Measurements from ENCODE around the gene KLHDC2.
"Not testable (repeated sequence)": the region's sequence is repeated elsewhere in the genome, so short reads cannot be mapped to it uniquely, and the experiment has no call there.

KLHDC2 gene

GRCh38 chr14:49761839-49762551, 6.0 kb upstream of the KLHDC2 start:
- no peak overlapping the region for H3K9ac ChIP-seq (ENCODE audit: low read depth, low read length)
- peaks cover 3% of the 10 kb centered on the region for H3K4me1 ChIP-seq (ENCODE audit: control insufficient read depth, insufficient read depth, low read length)
- H3K9me3 ChIP-seq (replicated peaks; ENCODE audit: low read length): no peaks in the 10 kb centered on the region
- H3K27me3 ChIP-seq (ENCODE audit: control insufficient read depth, insufficient read depth, low read length): no peaks in the 10 kb centered on the region
- no peak overlapping the region for H3K4me2 ChIP-seq (ENCODE audit: low read length)
- no peak overlapping the region for H3K4me3 ChIP-seq (ENCODE audit: low read length)
- H3K36me3 ChIP-seq (ENCODE audit: insufficient read depth, low read length): no peaks in the 10 kb centered on the region

GRCh38 chr14:49766839-49767238, 1.1 kb upstream of the KLHDC2 start:
- H3K4me1 ChIP-seq (ENCODE audit: control insufficient read depth, insufficient read depth, low read length): peaks cover 23% of the 10 kb centered on the region
- H3K9ac ChIP-seq (ENCODE audit: low read depth, low read length): peak overlapping the region; percentile 99
- H3K4me3 ChIP-seq (ENCODE audit: low read length): peak overlapping the region; percentile 95
- peak overlapping the region; percentile 100 for H3K4me2 ChIP-seq (ENCODE audit: low read length)
- no peaks in the 10 kb centered on the region for H3K27me3 ChIP-seq (ENCODE audit: control insufficient read depth, insufficient read depth, low read length)
- H3K36me3 ChIP-seq (ENCODE audit: insufficient read depth, low read length): peaks cover under 1% of the 10 kb centered on the region
- no peaks in the 10 kb centered on the region for H3K9me3 ChIP-seq (replicated peaks; ENCODE audit: low read length)

DNA sequence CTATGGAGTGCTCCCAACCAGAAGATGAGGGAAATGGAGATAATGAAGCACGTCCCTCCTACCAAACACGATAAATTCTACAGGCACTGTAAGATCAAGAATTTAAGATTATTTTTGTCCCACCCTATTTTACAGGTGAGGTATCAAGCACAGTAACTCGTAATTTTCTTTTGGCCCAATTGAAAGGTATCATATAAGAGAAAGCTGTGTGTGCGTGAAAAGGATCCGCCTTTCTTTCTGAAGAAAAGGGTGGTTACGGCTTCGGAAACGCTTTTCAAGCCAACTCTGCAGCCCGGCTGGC, 733 bp upstream of the KLHDC2 start:
- peaks cover 23% of the 10 kb centered on the region for H3K4me1 ChIP-seq (ENCODE audit: control insufficient read depth, insufficient read depth, low read length)
- no peaks in the 10 kb centered on the region for H3K27me3 ChIP-seq (ENCODE audit: control insufficient read depth, insufficient read depth, low read length)
- peaks cover 5% of the 10 kb centered on the region for H3K36me3 ChIP-seq (ENCODE audit: insufficient read depth, low read length)
- peak overlapping the region; percentile 100 for H3K4me2 ChIP-seq (ENCODE audit: low read length)
- H3K9ac ChIP-seq (ENCODE audit: low read depth, low read length): peak overlapping the region; percentile 99
- peak overlapping the region; percentile 95 for H3K4me3 ChIP-seq (ENCODE audit: low read length)
- H3K9me3 ChIP-seq (replicated peaks; ENCODE audit: low read length): no peaks in the 10 kb centered on the region

DNA sequence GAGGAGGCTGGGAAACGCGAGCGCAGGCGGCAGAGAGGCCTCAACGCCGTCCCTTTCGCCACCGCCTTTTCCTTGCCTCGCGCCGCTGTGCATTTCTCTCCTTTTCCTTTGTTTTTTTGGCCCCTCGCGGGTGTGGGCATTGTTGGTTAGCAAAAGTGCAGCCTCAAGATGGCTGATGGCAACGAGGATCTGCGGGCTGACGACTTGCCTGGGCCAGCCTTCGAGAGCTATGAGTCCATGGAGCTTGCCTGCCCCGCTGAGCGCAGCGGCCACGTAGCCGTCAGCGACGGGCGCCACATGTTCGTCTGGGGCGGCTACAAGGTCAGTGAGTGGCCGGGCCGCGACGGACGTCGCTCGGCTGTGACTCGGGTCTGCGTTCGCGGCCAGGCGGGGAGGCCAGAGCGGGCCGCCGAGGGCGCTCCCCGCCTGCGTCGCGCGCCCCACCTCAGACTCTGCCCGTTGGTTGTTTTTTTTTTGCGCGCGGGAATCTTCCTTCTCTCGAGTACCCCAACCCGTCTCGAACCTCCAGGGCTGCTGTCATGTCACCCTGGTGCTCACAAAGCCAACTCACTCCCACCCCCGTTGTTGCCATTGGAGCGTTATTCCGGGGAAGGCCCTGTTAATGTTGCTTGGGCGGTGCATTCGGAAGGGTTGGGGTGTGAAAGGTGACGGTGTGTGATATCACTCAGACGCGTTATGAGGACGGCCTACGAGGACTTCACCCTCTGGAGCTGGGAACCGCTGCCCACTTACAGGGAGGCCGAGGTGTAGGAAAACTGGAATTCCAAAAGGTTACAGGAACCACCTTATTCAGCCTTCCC, 558 bp downstream of the KLHDC2 start:
- Histone ChIP-seq H3K4me2 (ENCODE audit: low read length) (peak overlapping the region; percentile 100), H3K4me3 (ENCODE audit: low read length) (peak overlapping the region; percentile 95)

GRCh38 chr14:49769171-49769570, 1.2 kb downstream of the KLHDC2 start:
- Histone ChIP-seq H3K4me3 (ENCODE audit: low read length) (peak overlapping the region; percentile 95), H3K9ac (ENCODE audit: low read depth, low read length) (peak overlapping the region; percentile 99), H3K36me3 (ENCODE audit: insufficient read depth, low read length) (peaks cover 11% of the 10 kb centered on the region)

More for the DNA sequence above, 558 bp downstream of the KLHDC2 start:
- Histone ChIP-seq H3K9me3 (replicated peaks; ENCODE audit: low read length) (no peaks in the 10 kb centered on the region), H3K9ac (ENCODE audit: low read depth, low read length) (peak overlapping the region; percentile 99), H3K4me1 (ENCODE audit: control insufficient read depth, insufficient read depth, low read length) (peaks cover 23% of the 10 kb centered on the region), H3K36me3 (ENCODE audit: insufficient read depth, low read length) (peaks cover 8% of the 10 kb centered on the region), H3K27me3 (ENCODE audit: control insufficient read depth, insufficient read depth, low read length) (no peaks in the 10 kb centered on the region)

DNA sequence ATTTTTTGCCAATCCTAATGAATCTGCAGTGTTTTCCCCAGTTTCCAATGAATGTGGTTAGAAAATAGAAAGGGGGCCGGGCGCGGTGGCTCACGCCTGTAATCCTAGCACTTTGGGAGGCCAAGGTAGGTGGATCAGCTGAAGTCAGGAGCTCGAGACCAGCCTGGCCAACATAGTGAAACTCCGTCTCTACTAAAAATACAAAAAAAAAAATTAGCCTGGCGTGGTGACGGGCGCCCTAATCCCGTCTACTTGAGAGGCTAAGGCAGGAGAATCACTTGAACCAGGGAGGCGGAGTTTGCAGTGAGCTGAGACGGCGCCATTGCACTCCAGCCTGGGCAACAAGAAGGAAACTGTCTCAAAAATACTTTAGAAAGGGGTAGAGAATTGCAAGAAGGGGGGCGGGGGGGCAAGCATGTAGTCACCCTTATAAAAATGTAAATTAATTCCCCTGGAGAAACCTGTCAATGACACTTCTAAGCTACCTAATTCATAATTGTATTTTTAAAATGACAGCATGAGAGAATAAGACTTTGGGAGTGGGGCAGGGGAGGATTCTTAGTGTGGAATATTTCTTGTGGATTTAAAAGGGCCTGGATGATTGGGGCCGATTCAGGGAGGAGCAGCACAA, 1.7 kb downstream of the KLHDC2 start:
- Histone ChIP-seq H3K4me2 (ENCODE audit: low read length) (peak overlapping the region; percentile 100), H3K4me3 (ENCODE audit: low read length) (peak overlapping the region; percentile 95), H3K36me3 (ENCODE audit: insufficient read depth, low read length) (peaks cover 15% of the 10 kb centered on the region), H3K9ac (ENCODE audit: low read depth, low read length) (peak overlapping the region; percentile 99), H3K27me3 (ENCODE audit: control insufficient read depth, insufficient read depth, low read length) (no peaks in the 10 kb centered on the region), H3K9me3 (replicated peaks; ENCODE audit: low read length) (no peaks in the 10 kb centered on the region), H3K4me1 (ENCODE audit: control insufficient read depth, insufficient read depth, low read length) (peaks cover 23% of the 10 kb centered on the region)

More at GRCh38 chr14:49769171-49769570, 1.2 kb downstream of the KLHDC2 start:
- no peaks in the 10 kb centered on the region for H3K27me3 ChIP-seq (ENCODE audit: control insufficient read depth, insufficient read depth, low read length)
- H3K9me3 ChIP-seq (replicated peaks; ENCODE audit: low read length): no peaks in the 10 kb centered on the region
- H3K4me1 ChIP-seq (ENCODE audit: control insufficient read depth, insufficient read depth, low read length): peaks cover 23% of the 10 kb centered on the region
- H3K4me2 ChIP-seq (ENCODE audit: low read length): peak overlapping the region; percentile 100

GRCh38 chr14:49770212-49770817, 2.4 kb downstream of the KLHDC2 start:
- Histone ChIP-seq H3K9me3 (replicated peaks; ENCODE audit: low read length) (no peaks in the 10 kb centered on the region), H3K4me2 (ENCODE audit: low read length) (peak overlapping the region; percentile 100), H3K4me3 (ENCODE audit: low read length) (peak overlapping the region; percentile 95), H3K27me3 (ENCODE audit: control insufficient read depth, insufficient read depth, low read length) (no peaks in the 10 kb centered on the region), H3K4me1 (ENCODE audit: control insufficient read depth, insufficient read depth, low read length) (peaks cover 23% of the 10 kb centered on the region), H3K36me3 (ENCODE audit: insufficient read depth, low read length) (peaks cover 21% of the 10 kb centered on the region), H3K9ac (ENCODE audit: low read depth, low read length) (peak overlapping the region; percentile 99)

DNA sequence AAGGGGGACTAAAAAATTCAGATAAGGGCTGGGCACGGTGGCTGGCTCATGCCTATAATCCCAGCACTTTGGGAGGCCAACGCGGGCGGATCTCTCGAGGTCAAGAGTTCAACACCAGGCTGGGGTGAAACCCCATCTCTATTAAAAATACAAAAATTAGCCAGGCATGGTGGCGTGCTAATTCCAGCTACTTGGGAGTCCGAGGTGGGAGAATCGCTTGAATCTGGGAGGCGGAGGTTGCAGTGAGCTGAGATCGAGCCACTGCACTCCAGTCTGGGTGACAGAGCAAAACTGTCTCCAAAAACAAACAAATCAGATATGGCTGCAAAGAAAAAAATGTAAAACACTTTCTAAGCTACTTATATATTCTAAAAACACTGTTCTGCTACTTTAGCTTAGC, 3.7 kb downstream of the KLHDC2 start:
- not testable (repeated sequence) for H3K9ac ChIP-seq (ENCODE audit: low read depth, low read length); H3K4me3 ChIP-seq (ENCODE audit: low read length); H3K4me2 ChIP-seq (ENCODE audit: low read length); H3K27me3 ChIP-seq (ENCODE audit: control insufficient read depth, insufficient read depth, low read length); H3K9me3 ChIP-seq (replicated peaks; ENCODE audit: low read length)
- peaks cover 23% of the 10 kb centered on the region for H3K4me1 ChIP-seq (ENCODE audit: control insufficient read depth, insufficient read depth, low read length)
- peaks cover 31% of the 10 kb centered on the region for H3K36me3 ChIP-seq (ENCODE audit: insufficient read depth, low read length)

DNA sequence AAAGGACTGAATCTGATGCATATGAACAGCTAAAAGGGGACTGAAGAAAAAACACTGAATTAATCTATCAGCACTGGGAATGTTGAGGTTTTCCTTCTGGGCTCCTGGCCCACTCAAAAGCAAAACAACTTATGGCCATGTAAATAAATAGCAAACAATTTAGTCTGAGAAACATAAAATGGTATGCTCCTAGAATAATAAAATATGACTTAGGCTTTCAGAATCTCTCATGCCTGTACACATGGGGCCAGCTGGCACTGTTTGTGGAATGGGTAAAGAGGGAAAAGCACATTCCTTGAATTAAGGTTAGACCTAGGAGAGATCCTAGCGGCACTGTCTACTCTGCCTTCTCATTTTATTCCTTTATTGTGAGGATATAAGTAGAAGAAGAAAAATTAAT, 6.2 kb downstream of the KLHDC2 start:
- Histone ChIP-seq H3K36me3 (ENCODE audit: insufficient read depth, low read length) (peaks cover 45% of the 10 kb centered on the region), H3K4me2 (ENCODE audit: low read length) (no peak overlapping the region), H3K9me3 (replicated peaks; ENCODE audit: low read length) (no peaks in the 10 kb centered on the region), H3K9ac (ENCODE audit: low read depth, low read length) (no peak overlapping the region), H3K27me3 (ENCODE audit: control insufficient read depth, insufficient read depth, low read length) (no peaks in the 10 kb centered on the region), H3K4me1 (ENCODE audit: control insufficient read depth, insufficient read depth, low read length) (peaks cover 18% of the 10 kb centered on the region), H3K4me3 (ENCODE audit: low read length) (no peak overlapping the region)

DNA sequence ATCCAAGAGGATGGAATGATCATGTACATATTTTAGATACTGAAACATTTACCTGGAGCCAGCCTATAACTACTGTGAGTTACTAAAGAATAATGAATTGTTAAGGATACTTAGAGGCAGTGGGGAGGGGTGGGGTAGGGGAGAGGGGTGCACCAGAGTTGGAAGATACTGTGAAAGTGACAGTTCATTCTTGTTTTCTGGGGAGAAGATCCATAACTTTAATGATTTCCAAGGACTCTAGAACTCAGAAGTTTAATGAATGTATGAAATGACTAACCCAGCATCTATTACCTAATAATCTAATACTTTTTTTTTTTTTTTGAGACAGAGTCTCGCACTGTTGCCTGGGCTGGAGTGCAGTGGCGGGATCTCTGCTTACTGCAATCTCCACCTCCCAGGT, 10.5 kb downstream of the KLHDC2 start:
- no peaks in the 10 kb centered on the region for H3K9me3 ChIP-seq (replicated peaks; ENCODE audit: low read length)
- peaks cover 80% of the 10 kb centered on the region for H3K36me3 ChIP-seq (ENCODE audit: insufficient read depth, low read length)
- H3K4me1 ChIP-seq (ENCODE audit: control insufficient read depth, insufficient read depth, low read length): no peaks in the 10 kb centered on the region

GRCh38 chr14:49781040-49781439, 13.1 kb downstream of the KLHDC2 start:
- H3K4me3 ChIP-seq (ENCODE audit: low read length); H3K4me1 ChIP-seq (ENCODE audit: control insufficient read depth, insufficient read depth, low read length); H3K4me2 ChIP-seq (ENCODE audit: low read length); H3K9ac ChIP-seq (ENCODE audit: low read depth, low read length); H3K27me3 ChIP-seq (ENCODE audit: control insufficient read depth, insufficient read depth, low read length); H3K9me3 ChIP-seq (replicated peaks; ENCODE audit: low read length): not testable (repeated sequence)
- peaks cover 82% of the 10 kb centered on the region for H3K36me3 ChIP-seq (ENCODE audit: insufficient read depth, low read length)

More for the DNA sequence above, 10.5 kb downstream of the KLHDC2 start:
- H3K27me3 ChIP-seq (ENCODE audit: control insufficient read depth, insufficient read depth, low read length): no peaks in the 10 kb centered on the region
- no peak overlapping the region for H3K4me2 ChIP-seq (ENCODE audit: low read length)
- no peak overlapping the region for H3K9ac ChIP-seq (ENCODE audit: low read depth, low read length)
- no peak overlapping the region for H3K4me3 ChIP-seq (ENCODE audit: low read length)

Measured in skeletal muscle satellite cell (primary cell).